CD8-positive, alpha-beta memory T cell (primary cell): ENCODE data around the gene PCDHGA2. TPM values are rescaled to one million over a fixed set of nuclear protein-coding genes. Genes with fewer than 3 reads are reported as not detected.

Experiments
- CTCF ChIA-PET: fragments of 350-600 bp; sonication (Branson Sonifier 250); formaldehyde crosslinking; loops from one replicate; lab custom pipeline; 2021; ENCODE audit warnings: antibody characterized with exemption; lab: Charles Lee
- POLR2A ChIA-PET: fragments of 350-600 bp; sonication (Branson Sonifier 250); formaldehyde crosslinking; loops from one replicate; lab custom pipeline; 2021; ENCODE audit warnings: antibody characterized with exemption; lab: Charles Lee
- DNase-seq, 5 donors: peaks; one replicate each; pipeline versions ENCODE4 v3.0.0 to v3.0.0-alpha.2; 2020 to 2022; ENCODE audit warnings: mixed read lengths in 1 of 5
- H3K27ac ChIP-seq: one replicate; pipeline ENCODE4 v1.7.0; 2013; ENCODE audit warnings: low read depth, mild to moderate bottlenecking, low read length, moderate library complexity
- H3K27me3 ChIP-seq: 2 replicates; pipeline ENCODE4 v1.7.0; 2013; ENCODE audit warnings: low read length, mild to moderate bottlenecking; ENCODE audit not compliant: insufficient read depth, poor library complexity, severe bottlenecking
- H3K36me3 ChIP-seq: 2 replicates; pipeline ENCODE4 v1.7.0; 2013; ENCODE audit warnings: mild to moderate bottlenecking, low read length, moderate library complexity; ENCODE audit not compliant: insufficient read depth
- H3K4me1 ChIP-seq: 2 replicates; pipeline ENCODE4 v1.7.0; 2013; ENCODE audit warnings: mild to moderate bottlenecking, low read length, moderate library complexity; ENCODE audit not compliant: insufficient read depth
- H3K4me3 ChIP-seq: 2 replicates; pipeline ENCODE4 v1.7.0; 2013; ENCODE audit warnings: mild to moderate bottlenecking, low read length
- H3K9me3 ChIP-seq: 2 replicates; pipeline ENCODE4 v1.7.0; 2013; ENCODE audit warnings: mild to moderate bottlenecking, low read length
- H3K27ac Mint-ChIP-seq, 8 donors: one replicate each; pipeline ENCODE4 v1.8.0; 2020 to 2021; ENCODE audit warnings: mixed read lengths in 8 of 8, mild to moderate bottlenecking in 6 of 8, inconsistent platforms in 3 of 8, moderate library complexity in 3 of 8
- H3K27me3 Mint-ChIP-seq, 2 donors: one replicate each; pipeline ENCODE4 v1.8.0; 2020 to 2021; ENCODE audit warnings: mixed read lengths in 2 of 2, mild to moderate bottlenecking in 1 of 2, moderate library complexity in 1 of 2
- H3K36me3 Mint-ChIP-seq, 3 donors: one replicate each; pipeline ENCODE4 v1.8.0; 2020 to 2021; ENCODE audit warnings: mixed read lengths in 3 of 3, inconsistent platforms in 1 of 3, mild to moderate bottlenecking in 1 of 3
- H3K4me1 Mint-ChIP-seq, 3 donors: one replicate each; pipeline ENCODE4 v1.8.0; 2020 to 2021; ENCODE audit warnings: mixed read lengths in 3 of 3, inconsistent platforms in 1 of 3, mild to moderate bottlenecking in 1 of 3
- H3K4me3 Mint-ChIP-seq, 7 donors: one replicate each; pipeline ENCODE4 v1.8.0; 2020 to 2021; ENCODE audit warnings: mixed read lengths in 7 of 7, mild to moderate bottlenecking in 6 of 7, moderate library complexity in 4 of 7, inconsistent platforms in 2 of 7
- H3K9me3 Mint-ChIP-seq, 5 donors: one replicate each; pipeline ENCODE4 v1.8.0; 2020 to 2022; ENCODE audit warnings: mixed read lengths in 5 of 5, mild to moderate bottlenecking in 3 of 5, moderate library complexity in 2 of 5, inconsistent platforms in 1 of 5
- polyA plus RNA-seq: library from polyadenylated mRNA; unstranded; fragments of 300-500 nt; fragmentation: Illumina TruSeq; gene quantifications from one replicate; pipeline ENCODE4 v1.2.3, GENCODE V29; 2021
- total RNA-seq, 2 experiments: library from RNA; stranded (reverse); gene quantifications; one replicate each; pipeline ENCODE4 v1.2.3, GENCODE V29; 2021

The PCDHGA2 gene
- total and polyA plus RNA-seq, 3 experiments from 2014 or later, result 0.07 TPM; not detected in 2

GRCh38 chr5:141349917-141350619 lies 11.5 kb downstream of the PCDHGA2 start, which contains the start of gene PCDHGB1:
TSS of gene PCDHGB1 (plus strand) at chr5:141350099. CDS start at chr5:141350261, 162 bp downstream.
- no peaks in the 10 kb centered on the region for H3K36me3 ChIP-seq
- peak within 1 kb of the TSS in 1 of 8 donors; percentile 24 for H3K27ac Mint-ChIP-seq
- H3K4me1 Mint-ChIP-seq, result no peaks in the 10 kb centered on the region
- CTCF ChIA-PET, result interaction anchor here (0.9 to 1.5 kb wide), 2 partner anchors 30 to 214 kb away, joined by 3 to 6 read pairs; partner anchors contain the start of gene TAF7
- H3K4me3 Mint-ChIP-seq, result peak within 1 kb of the TSS in 6 of 7 donors; percentile 40 to 67 (median 50)
- peaks cover 48 to 76% of the 10 kb centered on the region in 2 donors for H3K27me3 Mint-ChIP-seq
- POLR2A ChIA-PET, result no interaction called here
- H3K27ac ChIP-seq, result no peak within 1 kb of the TSS
- H3K36me3 Mint-ChIP-seq, result peaks cover 2 to 11% (median 5%) of the 10 kb centered on the region in 3 donors
- peaks cover 24% of the 10 kb centered on the region for H3K27me3 ChIP-seq
- DNase-seq, result peak in 1 of 5 donors; percentile 16
- no peaks in the 10 kb centered on the region for H3K4me1 ChIP-seq
- H3K4me3 ChIP-seq, result no peak within 1 kb of the TSS
- peaks cover 4 to 53% (median 30%) of the 10 kb centered on the region in 5 donors for H3K9me3 Mint-ChIP-seq
- H3K9me3 ChIP-seq, result peaks cover 2% of the 10 kb centered on the region

GRCh38 chr5:141351591-141351990 lies 13.0 kb downstream of the PCDHGA2 start:
- Histone ChIP-seq H3K9me3 (no peaks in the 10 kb centered on the region), H3K27ac (no peak overlapping the region), H3K4me3 (no peak overlapping the region), H3K36me3 (no peaks in the 10 kb centered on the region), H3K27me3 (peaks cover 24% of the 10 kb centered on the region), H3K4me1 (no peaks in the 10 kb centered on the region)
- no peaks in the 10 kb centered on the region for H3K4me1 Mint-ChIP-seq
- POLR2A ChIA-PET, result no interaction called here
- peaks cover 2 to 11% (median 3%) of the 10 kb centered on the region in 3 donors for H3K36me3 Mint-ChIP-seq
- peaks cover 0 to 57% (median 29%) of the 10 kb centered on the region in 5 donors for H3K9me3 Mint-ChIP-seq
- DNase-seq, result no peak
- CTCF ChIA-PET, result no interaction called here
- H3K4me3 Mint-ChIP-seq, result no peak overlapping the region
- H3K27ac Mint-ChIP-seq, result no peak overlapping the region
- H3K27me3 Mint-ChIP-seq, result peaks cover 56 to 80% of the 10 kb centered on the region in 2 donors

GRCh38 chr5:141354900-141355469 lies 16.4 kb downstream of the PCDHGA2 start, which contains the start of gene PCDHGA4:
TSS of gene PCDHGA4 (plus strand) at chr5:141355021. CDS start at chr5:141355108, 87 bp downstream.
- Histone ChIP-seq H3K27ac (no peak within 1 kb of the TSS), H3K4me3 (no peak within 1 kb of the TSS), H3K36me3 (no peaks in the 10 kb centered on the region), H3K27me3 (peaks cover 24% of the 10 kb centered on the region), H3K4me1 (no peaks in the 10 kb centered on the region), H3K9me3 (no peaks in the 10 kb centered on the region)
- POLR2A ChIA-PET, result no interaction called here
- peaks cover 2 to 16% (median 5%) of the 10 kb centered on the region in 3 donors for H3K36me3 Mint-ChIP-seq
- CTCF ChIA-PET, result interaction anchor here (1.0 to 1.6 kb wide), 2 partner anchors 9 to 20 kb away, joined by 3 to 4 read pairs; partner anchors contain the start of gene PCDHGA5
- H3K27ac Mint-ChIP-seq, result no peak within 1 kb of the TSS
- H3K4me1 Mint-ChIP-seq, result peaks cover 0 to 2% (median 2%) of the 10 kb centered on the region in 3 donors
- no peak for DNase-seq
- peaks cover 56 to 76% of the 10 kb centered on the region in 2 donors for H3K27me3 Mint-ChIP-seq
- peaks cover 0 to 55% (median 33%) of the 10 kb centered on the region in 5 donors for H3K9me3 Mint-ChIP-seq
- peak within 1 kb of the TSS in 4 of 7 donors; percentile 6 to 45 (median 42) for H3K4me3 Mint-ChIP-seq

GRCh38 chr5:141355641-141356040 lies 17.1 kb downstream of the PCDHGA2 start:
- ChIA-PET CTCF (interaction anchor here (1.6 kb wide), 1 partner anchor 19 kb away, joined by 4 read pairs; no protein-coding TSS in a partner anchor), POLR2A (no interaction called here)
- H3K4me1 ChIP-seq, result no peaks in the 10 kb centered on the region
- DNase-seq, result no peak
- no peak overlapping the region for H3K4me3 ChIP-seq
- no peak overlapping the region for H3K27ac ChIP-seq
- Mint-ChIP-seq H3K36me3 (peaks cover 3 to 16% (median 4%) of the 10 kb centered on the region in 3 donors), H3K27ac (no peak overlapping the region), H3K4me3 (no peak overlapping the region), H3K27me3 (peaks cover 56 to 76% of the 10 kb centered on the region in 2 donors), H3K9me3 (peaks cover 0 to 55% (median 29%) of the 10 kb centered on the region in 5 donors), H3K4me1 (peaks cover 0 to 8% (median 2%) of the 10 kb centered on the region in 3 donors)
- H3K36me3 ChIP-seq, result no peaks in the 10 kb centered on the region
- peaks cover 23% of the 10 kb centered on the region for H3K27me3 ChIP-seq
- H3K9me3 ChIP-seq, result no peaks in the 10 kb centered on the region

- Mint-ChIP-seq H3K9me3 (peaks cover 0 to 55% (median 34%) of the 10 kb centered on the region in 5 donors), H3K36me3 (peaks cover 4 to 19% (median 6%) of the 10 kb centered on the region in 3 donors), H3K4me3 (peak overlapping the region in 3 of 7 donors; percentile 2 to 30 (median 4)), H3K4me1 (peaks cover 0 to 10% (median 2%) of the 10 kb centered on the region in 3 donors), H3K27ac (no peak overlapping the region), H3K27me3 (peaks cover 53 to 76% of the 10 kb centered on the region in 2 donors)
- no peak overlapping the region for H3K27ac ChIP-seq
- no peaks in the 10 kb centered on the region for H3K36me3 ChIP-seq
- H3K27me3 ChIP-seq, result peaks cover 18% of the 10 kb centered on the region
- no peak for DNase-seq
- no peaks in the 10 kb centered on the region for H3K4me1 ChIP-seq
- ChIA-PET CTCF (interaction anchor here (1.6 kb wide), 1 partner anchor 19 kb away, joined by 4 read pairs; no protein-coding TSS in a partner anchor), POLR2A (no interaction called here)
- H3K4me3 ChIP-seq, result no peak overlapping the region
- H3K9me3 ChIP-seq, result no peaks in the 10 kb centered on the region
Observed at GRCh38 chr5:141356133-141356532, 17.6 kb downstream of the PCDHGA2 start.

GRCh38 chr5:141356950-141357349 lies 18.4 kb downstream of the PCDHGA2 start:
- H3K36me3 Mint-ChIP-seq, result peaks cover 4 to 22% (median 6%) of the 10 kb centered on the region in 3 donors
- H3K4me3 Mint-ChIP-seq, result no peak overlapping the region
- H3K9me3 Mint-ChIP-seq, result peaks cover under 1 to 54% (median 36%) of the 10 kb centered on the region in 5 donors
- H3K27me3 ChIP-seq, result peaks cover 15% of the 10 kb centered on the region
- POLR2A ChIA-PET, result no interaction called here
- peaks cover 55 to 76% of the 10 kb centered on the region in 2 donors for H3K27me3 Mint-ChIP-seq
- H3K4me3 ChIP-seq, result no peak overlapping the region
- H3K4me1 ChIP-seq, result no peaks in the 10 kb centered on the region
- H3K9me3 ChIP-seq, result no peaks in the 10 kb centered on the region
- no peaks in the 10 kb centered on the region for H3K36me3 ChIP-seq
- no peak overlapping the region for H3K27ac Mint-ChIP-seq
- H3K4me1 Mint-ChIP-seq, result peaks cover 0 to 10% (median 2%) of the 10 kb centered on the region in 3 donors
- H3K27ac ChIP-seq, result no peak overlapping the region
- DNase-seq, result no peak
- CTCF ChIA-PET, result no interaction called here

- peak within 1 kb of the TSS; percentile 37 for H3K4me3 ChIP-seq
- no peak within 1 kb of the TSS for H3K27ac ChIP-seq
Observed at GRCh38 chr5:141359790-141360426, 21.3 kb downstream of the PCDHGA2 start, which contains the start of gene PCDHGB2. TSS of gene PCDHGB2 (plus strand) at chr5:141359994. CDS start at chr5:141360136, 142 bp downstream.

More at GRCh38 chr5:141359790-141360426, 21.3 kb downstream of the PCDHGA2 start, which contains the start of gene PCDHGB2:
- Mint-ChIP-seq H3K27ac (peak within 1 kb of the TSS in 3 of 8 donors; percentile 37 to 72 (median 43)), H3K4me1 (peaks cover 0 to 10% (median 2%) of the 10 kb centered on the region in 3 donors), H3K36me3 (peaks cover 3 to 20% (median 3%) of the 10 kb centered on the region in 3 donors), H3K27me3 (peaks cover 70 to 81% of the 10 kb centered on the region in 2 donors), H3K4me3 (peak within 1 kb of the TSS; percentile 71 to 90 (median 82)), H3K9me3 (peaks cover 21 to 65% (median 53%) of the 10 kb centered on the region in 5 donors)
- ChIA-PET CTCF (interaction anchor here (1.1 to 1.4 kb wide), 2 partner anchors 41 to 204 kb away, joined by 3 to 4 read pairs; no protein-coding TSS in a partner anchor), POLR2A (no interaction called here)
- peaks cover 7% of the 10 kb centered on the region for H3K9me3 ChIP-seq
- H3K27me3 ChIP-seq, result peaks cover 18% of the 10 kb centered on the region
- H3K4me1 ChIP-seq, result no peaks in the 10 kb centered on the region
- H3K36me3 ChIP-seq, result no peaks in the 10 kb centered on the region
- peak in 1 of 5 donors; percentile 22 for DNase-seq
